Measurements from ENCODE around the gene SELENOP.
"Not testable (repeated sequence)": the region's sequence is repeated elsewhere in the genome, so short reads cannot be mapped to it uniquely, and the experiment has no call there.

The SELENOP gene, protein sequence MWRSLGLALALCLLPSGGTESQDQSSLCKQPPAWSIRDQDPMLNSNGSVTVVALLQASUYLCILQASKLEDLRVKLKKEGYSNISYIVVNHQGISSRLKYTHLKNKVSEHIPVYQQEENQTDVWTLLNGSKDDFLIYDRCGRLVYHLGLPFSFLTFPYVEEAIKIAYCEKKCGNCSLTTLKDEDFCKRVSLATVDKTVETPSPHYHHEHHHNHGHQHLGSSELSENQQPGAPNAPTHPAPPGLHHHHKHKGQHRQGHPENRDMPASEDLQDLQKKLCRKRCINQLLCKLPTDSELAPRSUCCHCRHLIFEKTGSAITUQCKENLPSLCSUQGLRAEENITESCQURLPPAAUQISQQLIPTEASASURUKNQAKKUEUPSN

DNA sequence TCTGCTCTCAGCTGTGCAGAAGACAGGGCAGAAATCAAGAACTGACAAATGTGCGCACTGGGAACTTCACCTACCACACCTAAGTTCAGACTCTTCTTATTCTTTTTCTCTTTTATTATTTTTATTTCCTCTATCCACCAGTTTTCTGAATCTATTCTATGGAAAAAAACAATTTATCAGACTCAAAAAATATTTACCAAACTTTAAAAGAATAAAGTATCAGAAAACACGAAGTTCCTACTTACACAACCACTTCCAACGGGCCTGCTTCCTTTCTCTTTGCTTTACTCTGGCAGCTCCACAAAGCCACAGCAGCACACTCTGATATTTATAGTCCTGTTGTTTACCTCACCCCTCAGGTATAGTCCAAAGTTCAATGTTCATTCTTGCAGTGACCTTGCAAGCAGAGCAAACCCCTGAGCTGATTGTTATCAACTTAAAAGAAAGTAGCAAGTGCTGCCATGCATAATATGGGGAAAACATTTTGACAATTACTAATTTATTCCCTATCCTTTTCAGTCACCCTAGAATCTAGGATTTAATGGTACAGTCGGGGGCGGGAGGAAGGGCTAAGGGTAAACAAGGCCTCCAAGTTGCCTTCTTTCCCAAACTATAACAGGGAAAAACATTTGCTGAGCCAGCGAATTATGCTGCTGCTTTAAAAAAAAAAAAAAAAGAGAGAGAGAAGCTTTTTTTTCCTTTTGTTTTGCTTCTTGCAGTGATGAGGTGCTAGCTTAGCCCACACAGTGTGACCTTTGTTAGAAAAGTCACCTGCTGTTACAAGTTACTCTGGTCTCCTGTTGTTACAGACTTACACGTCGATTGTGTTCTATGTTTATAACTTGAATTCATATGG, at the start of gene SELENOP:
TSS of gene SELENOP (minus strand) at position 302 of the 856 bp plus-strand sequence. CDS start 3,539 bp downstream, outside the sequence.
- DNase-seq, result no peak

DNA sequence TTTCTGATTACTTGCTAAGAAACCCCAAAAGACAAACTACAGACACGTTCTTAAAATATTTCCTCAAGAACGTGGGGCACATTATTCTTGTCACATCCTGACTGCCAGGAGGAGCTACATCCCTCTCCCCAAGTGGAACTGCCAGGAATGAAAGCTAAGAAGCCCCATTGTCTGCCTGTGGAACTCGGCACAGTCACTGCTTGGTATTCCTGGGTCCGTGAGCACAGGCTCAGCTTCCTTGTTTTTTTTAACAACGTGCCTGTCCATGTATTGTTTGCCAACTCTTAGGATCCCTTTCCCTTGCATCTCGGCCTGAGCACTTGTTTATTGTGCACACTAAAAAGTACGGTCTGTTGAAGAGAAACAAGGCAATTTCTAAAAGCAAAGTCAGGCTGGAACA, 47.0 kb upstream of the SELENOP start:
- DNase-seq, result no peak

DNA sequence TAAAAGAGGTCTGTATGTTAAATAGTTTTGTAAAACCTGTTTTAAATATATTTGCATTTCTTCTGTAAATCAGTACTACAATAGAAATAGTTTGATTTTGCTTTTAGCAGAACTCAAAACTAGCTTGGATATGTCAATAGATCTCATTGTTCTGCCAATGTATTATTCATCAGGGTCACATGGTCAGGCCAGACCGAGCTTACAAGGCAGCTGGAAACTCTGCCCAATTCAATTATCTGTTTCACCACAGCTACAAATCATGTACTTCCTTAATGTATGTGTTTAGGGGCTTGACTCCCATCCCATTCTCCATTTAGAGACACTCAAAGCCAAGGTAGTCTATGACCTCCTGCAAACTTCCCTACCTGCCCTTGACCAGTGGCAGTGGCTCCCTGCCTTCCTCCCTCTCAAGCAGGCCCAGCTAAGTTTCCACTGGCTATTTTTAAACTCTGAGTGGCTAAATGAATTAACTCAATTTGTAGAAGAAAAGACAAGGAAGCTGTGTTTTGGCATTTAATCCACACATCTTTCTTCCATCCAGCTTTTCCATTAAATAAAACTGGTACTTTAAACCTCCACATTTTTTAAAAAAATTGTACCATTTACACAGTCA, 46.4 kb upstream of the SELENOP start:
- no peak for DNase-seq

DNA sequence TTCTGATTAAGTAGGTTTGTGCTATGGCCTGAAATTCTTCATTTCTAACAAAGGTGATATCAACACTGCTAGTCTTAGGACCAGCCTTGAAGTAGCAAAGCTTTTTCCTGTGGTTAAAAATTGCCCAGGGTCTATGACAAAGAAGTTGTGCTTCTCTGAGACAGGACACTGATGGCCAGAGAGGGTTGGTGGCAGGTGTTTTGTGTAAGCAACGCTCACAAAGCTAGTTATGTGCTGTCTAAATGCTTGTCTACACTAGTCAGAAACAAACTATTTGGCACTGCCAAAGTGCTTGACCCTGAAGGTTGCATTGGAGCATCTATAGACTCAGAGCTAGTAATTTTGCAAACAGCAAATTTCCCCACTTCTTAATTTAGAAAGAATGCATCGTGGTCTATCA, 44.1 kb upstream of the SELENOP start:
- DNase-seq, result no peak

DNA sequence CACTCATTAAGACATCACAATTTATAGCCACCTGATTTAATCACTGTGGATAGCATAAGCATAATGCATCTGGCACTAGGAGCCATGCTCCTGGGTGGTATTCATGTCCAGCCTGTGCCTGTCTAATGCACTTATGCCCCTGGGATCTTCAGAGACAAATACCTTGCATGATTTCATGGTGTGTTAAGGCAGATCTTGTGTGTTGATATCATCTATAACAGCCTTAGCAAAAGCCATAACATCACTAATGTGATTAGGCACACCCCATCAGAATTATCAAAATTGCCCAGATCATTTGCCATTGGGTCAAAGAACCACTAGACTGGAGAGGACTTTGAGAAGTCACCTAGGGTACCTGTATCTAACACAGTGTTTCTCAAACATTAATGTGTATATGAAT, 43.7 kb upstream of the SELENOP start:
- no peak for DNase-seq

DNA sequence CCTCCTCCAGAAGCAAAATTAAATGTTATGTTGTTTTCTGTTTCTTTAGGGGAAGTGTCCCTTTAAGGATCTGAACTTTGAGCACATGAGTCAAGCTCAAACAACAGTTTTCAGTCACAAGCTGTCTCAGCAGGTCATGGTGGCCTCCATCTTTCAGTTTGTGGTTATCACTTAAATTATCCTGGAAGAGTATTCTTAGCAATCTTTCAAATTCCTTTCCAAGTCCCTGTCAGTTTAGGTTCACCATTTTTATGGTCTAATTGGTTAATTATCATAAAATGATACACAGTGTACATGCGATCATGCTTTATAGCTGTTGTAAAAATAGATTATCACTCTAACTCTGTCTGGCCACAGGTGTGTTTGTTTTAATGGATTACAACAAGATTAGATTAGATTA, 43.1 kb upstream of the SELENOP start:
- DNase-seq, result no peak

DNA sequence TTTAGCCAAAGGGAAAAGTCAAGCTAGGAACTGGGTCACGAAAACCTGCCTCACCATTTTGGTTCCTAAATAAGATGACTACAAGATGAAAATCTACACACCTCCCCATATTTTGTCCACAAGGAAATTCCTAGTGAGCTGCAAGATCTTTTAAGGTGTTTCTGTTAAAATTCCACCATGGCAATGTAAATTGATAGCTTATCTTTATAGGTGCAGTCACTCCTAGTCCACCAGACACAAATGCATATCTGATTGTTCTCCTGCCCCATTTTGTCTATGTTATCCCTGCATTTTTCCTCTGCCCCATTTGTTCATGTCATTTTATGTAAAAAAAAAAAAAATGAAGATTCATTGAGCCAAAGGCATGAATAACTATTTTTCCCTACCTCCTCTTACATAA, 41.1 kb upstream of the SELENOP start:
- no peak for DNase-seq

DNA sequence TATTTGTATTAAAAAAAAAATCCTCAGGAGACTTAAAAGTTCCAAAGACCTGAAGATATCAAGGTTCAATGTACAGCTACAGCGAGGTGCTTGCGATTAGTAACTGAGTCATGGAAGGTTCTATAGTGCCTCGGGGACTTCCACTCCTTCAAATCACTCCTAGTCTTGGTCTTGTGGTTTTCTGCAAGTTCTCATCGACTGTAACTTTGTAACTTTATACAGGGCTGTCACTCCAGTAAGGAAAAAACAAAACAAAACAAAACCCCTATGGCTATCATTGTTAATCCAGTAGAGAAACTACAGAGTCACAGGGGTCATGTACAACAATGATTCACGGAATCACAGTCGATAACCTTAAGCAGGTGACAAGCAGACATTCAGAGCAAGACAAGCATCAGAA, 39.8 kb upstream of the SELENOP start:
- DNase-seq, result no peak

DNA sequence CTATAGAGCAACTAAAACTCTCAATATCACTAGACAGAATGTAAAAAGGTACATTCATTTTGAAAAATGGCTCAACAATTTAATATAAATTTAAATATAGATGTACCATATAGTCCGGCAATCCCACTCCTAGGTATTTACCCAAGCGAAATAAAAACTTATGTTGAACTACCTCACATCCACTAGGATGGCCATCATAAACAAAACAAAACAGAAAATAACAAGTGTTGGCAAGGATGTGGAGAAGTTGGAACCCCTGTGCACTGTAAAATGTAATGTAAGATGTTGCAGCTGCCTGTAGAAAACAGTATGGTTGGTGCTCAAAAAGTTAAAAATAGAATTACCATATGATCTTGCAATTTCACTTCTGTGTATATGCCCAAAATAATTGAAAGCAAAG, 36.9 kb upstream of the SELENOP start:
- DNase-seq, result no peak

DNA sequence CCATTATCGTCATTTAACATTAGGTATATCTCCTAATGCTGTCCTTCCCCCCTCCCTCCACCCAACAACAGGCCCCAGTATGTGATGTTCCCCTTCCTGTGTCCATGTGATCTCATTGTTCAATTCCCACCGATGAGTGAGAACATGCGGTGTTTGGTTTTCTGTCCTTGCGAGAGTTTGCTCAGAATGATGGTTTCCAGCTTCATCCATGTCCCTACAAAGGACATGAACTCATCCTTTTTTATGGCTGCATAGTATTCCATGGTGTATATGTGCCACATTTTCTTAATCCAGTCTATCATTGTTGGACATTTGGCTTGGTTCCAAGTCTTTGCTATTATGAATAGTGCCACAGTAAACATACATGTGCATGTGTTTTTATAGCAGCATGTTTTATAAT, 32.7 kb upstream of the SELENOP start:
- not testable (repeated sequence) for DNase-seq

DNA sequence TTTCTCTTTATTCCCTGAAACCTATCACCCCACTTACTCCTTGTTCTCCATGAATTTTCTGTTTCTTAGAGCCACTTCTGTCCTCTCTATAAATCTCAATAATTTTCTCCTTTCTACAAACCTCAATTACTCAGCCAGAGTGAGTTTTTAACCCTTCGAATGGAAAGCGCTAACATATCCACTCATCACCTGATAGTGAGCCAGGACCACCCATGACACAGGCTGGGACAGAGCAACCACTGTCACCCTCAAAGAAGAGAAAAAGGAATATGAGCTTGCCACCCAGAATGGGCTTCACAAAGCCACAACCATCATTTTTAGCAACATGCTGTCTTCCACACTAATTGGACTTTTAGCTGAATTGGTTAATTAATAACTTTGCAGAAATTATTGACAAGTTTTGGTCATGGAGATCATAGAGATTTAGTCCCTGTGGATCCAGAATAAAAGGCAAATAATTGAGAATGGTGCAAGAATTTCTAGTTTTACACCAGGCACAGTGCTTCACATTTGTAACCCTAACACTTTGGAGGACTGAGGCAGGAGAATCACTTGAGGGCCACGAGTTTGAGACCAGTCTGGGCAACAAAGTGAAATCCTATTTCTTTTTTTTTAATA, 32.1 kb upstream of the SELENOP start:
- DNase-seq, result no peak

DNA sequence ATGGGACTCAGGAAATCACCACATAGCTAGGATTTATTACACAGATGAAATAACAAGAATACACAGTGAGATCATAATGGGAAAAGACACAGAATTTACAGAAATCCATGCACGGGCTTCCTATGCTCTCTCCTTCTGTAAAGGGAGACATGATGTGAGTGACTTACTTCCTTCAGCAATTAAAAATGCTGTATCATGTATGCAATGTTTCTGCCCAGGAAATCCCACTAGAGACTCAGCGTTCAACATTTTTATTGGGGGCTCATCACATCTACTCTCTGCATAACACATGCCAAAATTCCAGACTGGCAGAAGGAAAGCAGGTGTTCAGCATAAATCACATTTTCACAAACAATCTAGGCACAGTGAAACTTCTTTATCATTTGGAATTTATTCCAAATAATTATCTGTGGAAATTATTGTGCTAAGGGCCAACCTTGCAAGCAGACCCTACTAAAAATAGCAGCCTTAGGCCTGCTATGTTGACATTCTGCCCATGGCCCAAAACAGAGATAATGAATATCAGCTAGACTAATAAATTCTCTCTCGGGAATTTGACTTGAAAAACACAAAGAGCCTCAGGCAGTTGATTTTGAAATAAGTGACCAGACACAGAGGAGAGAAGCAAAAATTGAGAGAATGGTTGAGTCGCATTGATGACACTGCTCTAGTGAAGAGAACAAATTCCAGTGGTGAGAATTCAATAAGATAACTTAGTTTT, 31.4 kb upstream of the SELENOP start:
- no peak for DNase-seq

DNA sequence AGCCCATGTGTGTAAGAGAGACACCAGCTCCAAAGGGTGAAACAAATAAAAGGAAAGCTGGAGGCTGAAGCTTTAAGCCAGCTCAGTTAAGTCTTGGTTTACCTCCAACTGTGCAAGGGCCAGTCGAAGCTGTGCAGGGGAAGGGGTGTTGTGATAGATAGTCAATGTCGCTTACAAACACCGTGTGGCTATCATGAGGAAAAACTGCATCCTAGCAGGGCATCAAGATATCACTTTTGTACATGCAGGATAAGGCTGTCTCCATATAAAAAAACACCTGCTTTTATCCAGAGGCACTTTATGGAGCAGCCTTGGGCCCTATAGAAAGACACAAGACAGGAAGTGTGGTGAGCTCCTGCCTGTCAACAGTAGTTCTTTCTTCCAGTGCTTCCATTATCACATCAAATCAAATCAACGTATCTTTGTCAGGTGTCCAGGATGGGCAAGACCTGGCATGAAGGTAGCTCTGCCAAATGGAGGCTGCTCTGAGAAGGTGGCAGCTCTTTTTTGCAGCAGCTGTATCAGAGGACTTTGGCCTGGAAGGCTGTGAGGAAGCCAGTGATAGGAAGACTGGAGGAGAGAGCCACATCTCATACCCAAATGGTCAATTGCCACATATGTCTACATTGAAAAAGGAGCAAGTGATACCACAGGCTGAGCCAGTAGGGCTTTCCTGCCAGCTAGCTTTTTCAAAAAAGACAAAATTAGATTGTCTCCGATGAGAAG, 29.3 kb upstream of the SELENOP start:
- DNase-seq, result no peak

DNA sequence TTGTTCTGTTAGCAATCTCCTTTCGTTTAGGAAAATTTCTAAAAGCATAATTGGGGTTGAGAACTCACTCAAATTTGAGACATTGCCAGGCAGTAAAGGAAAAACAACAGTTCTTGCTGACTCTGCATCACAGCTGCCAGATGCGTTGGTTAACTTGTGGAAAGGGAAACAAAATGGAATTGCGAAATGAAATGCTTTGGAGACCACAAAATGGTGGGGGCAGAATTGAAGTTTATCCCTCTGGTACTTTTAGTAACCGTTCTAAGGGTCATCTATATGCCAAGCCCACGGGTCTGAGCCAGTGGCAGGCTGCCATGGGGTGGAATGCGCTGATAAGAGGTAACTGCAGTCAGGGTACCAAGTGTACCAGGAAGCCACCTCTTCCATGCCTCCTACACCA, 28.6 kb upstream of the SELENOP start:
- no peak for DNase-seq

DNA sequence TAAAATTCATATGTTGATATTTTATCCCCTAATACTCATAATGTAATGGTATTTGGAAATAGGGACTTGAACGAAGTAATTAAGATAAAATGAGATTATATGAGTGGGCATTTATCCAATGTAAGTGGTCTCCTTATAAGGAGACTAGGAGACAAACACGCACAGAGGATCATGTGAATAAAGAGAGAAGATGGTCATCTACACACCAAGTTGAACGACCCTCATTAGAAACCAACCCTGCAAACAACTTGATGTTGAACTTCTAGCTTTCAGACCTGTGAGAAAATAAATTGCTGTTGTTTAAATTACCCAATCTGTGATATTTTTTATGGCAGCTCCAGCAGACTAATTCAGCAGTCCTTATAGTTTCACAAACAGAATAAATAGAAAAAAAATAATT, 27.5 kb upstream of the SELENOP start:
- DNase-seq, result no peak

DNA sequence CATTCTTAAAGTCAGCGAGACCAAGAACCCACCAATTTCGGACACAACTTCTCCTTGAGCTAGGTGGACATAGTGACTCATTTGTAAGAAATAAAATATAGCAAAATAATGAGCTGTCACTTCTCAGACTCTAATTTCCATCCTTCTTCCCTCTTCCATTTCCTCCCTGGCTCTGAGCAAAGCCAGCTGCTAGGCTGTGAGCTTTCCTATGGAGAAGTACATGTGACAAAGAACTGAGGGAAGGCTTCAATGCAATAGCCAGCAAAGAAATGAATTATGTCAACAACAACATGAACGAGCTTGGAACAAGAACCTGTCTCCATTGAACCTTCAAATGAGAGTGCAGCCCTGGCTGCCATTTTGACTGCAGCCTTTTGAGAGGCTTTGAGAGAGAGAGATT, 25.9 kb upstream of the SELENOP start:
- no peak for DNase-seq

DNA sequence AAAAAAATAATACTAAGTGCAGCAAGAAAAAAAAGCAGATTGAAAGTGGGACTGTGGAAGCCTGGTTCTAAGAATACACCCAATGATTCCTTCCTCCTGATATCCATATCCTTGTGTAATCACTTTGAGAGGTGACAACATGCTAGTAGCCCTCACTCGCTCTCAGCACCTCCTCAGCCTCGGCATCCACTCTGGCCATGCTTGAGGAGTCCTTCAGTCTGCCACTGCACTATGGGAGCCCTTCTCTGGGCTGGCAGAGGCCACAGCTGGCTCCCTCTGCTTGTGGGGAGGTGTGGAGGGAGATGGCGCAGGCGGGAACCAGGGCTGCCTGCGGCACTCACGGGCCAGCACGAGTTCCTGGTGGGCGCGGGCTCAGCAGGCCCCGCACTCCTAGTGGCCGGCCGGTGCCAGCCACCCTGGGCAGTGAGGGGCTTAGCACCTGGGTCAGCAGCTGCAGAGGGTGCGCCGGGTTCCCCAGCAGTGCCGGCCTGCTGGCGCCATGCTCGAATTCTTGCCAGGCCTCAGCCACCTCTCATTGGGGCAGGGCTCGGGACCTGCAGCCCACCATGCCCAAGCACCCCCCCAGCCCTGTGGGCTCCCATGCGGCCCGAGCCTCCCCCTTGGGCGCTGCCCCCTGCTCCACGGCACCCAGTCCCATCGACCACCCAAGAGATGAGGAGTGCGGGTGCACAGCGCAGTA, 24.5 kb upstream of the SELENOP start:
- no peak for DNase-seq

DNA sequence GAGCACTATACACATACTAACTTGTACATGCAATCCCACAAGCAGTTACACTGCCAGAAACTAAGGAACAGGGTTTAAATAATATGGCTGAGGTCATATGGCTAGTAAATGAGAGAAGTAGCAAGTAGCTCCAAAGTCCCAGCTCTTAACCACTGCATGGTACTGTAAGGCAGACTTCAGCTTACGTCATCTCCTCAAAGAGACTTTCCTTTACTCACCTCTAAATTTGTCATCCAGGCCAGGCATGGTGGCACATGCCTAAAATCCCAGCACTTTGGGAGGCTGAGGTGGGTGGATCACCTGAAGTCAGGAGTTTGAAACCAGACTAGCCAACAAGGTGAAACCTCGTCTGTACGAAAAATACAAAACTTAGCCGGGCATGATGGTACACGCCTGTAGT, 20.4 kb upstream of the SELENOP start:
- no peak for DNase-seq

DNA sequence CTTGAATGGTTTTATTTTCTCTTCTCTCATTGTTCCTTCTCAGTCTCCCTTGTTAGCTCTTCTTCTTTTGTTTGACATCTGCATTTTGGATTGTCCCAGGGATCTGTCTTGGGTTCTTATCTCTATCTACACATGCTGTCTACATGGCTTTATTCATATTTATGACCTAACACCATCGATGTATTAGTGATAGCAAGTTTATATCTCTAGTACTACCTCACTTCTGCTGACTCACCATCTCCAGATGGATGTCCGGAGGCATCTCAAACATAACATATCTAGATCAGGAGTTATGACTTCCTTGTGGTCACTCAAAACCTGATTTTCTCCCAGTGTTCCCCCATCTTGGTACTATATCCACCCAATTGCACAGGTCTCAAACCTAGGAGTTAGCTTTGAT, 19.2 kb upstream of the SELENOP start:
- DNase-seq, result no peak

DNA sequence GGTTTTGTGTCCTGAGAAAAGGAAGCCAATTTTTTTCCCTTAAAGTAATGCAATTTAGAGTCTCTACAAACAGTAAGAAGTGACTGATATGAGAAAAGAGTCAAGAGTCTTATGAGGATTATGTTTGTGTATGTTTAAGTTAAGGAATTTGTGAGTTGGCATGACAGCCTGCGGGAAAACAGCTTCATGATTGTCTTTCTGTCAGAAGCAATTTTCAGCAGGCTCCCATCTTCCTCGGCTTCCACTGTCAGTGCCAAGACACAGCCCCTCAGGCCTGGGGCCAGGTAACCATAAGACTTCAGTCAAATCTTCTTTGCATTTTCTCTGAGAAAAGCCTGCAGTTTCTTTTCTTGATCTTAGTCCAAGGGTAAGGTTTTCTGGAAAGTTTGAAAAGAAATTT, 17.0 kb upstream of the SELENOP start:
- no peak for DNase-seq

DNA sequence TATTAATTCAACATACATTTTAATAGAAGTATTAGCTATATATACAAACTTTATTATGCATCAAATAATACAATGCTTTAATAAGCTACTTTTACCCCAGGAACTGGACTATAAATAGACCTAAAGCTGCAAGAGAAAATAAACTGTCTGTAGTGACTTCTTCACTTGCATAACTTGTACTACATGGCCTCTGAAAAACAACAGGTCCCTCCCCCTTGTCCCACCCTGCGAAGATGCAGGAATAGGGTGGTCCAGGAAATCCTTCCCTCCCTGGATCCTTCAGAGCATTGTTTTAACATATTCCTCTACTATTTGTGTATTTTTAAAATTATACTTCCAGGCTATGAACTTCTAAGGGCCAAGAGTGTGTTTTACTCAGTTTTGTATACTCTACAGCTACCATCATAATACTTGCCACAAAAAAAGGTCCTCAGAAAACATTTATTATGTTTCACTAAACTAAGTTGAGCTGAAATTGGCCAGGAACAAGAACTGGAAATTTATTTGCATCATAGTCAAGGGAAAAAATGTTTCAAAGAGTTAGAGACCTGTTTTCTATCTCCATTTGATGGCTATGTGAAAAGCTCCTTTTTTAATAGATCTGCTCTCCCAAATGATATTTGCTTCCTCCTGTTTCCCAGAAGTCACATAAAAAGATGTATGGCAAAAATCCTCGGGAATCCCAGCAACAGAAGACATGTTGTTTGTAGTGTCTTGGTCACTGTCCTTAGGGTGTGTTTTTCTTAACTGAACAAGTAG, 15.2 kb upstream of the SELENOP start:
- DNase-seq, result no peak
